GM21717 (cell line): Measurements from ENCODE around the gene USP31.

Experiments used
- ATAC-seq: cut with Tn5 transposase; IDR thresholded peaks from one replicate; pipeline ENCODE4 v1.9.1; 2021; ENCODE audit warnings: mild to moderate bottlenecking, moderate library complexity; ENCODE audit not compliant: unreplicated experiment

The USP31 gene

GRCh38 chr16:23149267-23149992 lies at the start of gene USP31:
USP31 (minus strand) TSS chr16:23149452; CDS start chr16:23149270, 182 bp downstream.
- peak; percentile 93 for ATAC-seq

GRCh38 chr16:23196539-23196938 lies 47.3 kb upstream of the USP31 start:
- ATAC-seq: no peak

- no peak for ATAC-seq
Observed at GRCh38 chr16:23195366-23195978, 46.2 kb upstream of the USP31 start.

- no peak for ATAC-seq
Observed at GRCh38 chr16:23194497-23195221, 45.4 kb upstream of the USP31 start.

GRCh38 chr16:23188911-23189310 lies 39.7 kb upstream of the USP31 start:
- no peak for ATAC-seq

- ATAC-seq: no peak
Observed at GRCh38 chr16:23187341-23187740, 38.1 kb upstream of the USP31 start.

- ATAC-seq: no peak
Observed at GRCh38 chr16:23186171-23186570, 36.9 kb upstream of the USP31 start.

GRCh38 chr16:23185656-23186055 lies 36.4 kb upstream of the USP31 start:
- no peak for ATAC-seq

GRCh38 chr16:23183543-23183862 lies 34.3 kb upstream of the USP31 start:
- ATAC-seq: no peak

GRCh38 chr16:23182679-23183542 lies 33.7 kb upstream of the USP31 start, which contains the start of gene SCNN1G:
SCNN1G (plus strand) TSS chr16:23182745; CDS start chr16:23186272, 3,527 bp downstream.
- peak; percentile 13 for ATAC-seq

- peak; percentile 86 for ATAC-seq
Observed at GRCh38 chr16:23182206-23182678, 33.0 kb upstream of the USP31 start.

- no peak for ATAC-seq
Observed at GRCh38 chr16:23181506-23181905, 32.3 kb upstream of the USP31 start.

GRCh38 chr16:23175651-23176050 lies 26.4 kb upstream of the USP31 start:
- ATAC-seq: no peak

GRCh38 chr16:23174622-23175021 lies 25.4 kb upstream of the USP31 start:
- ATAC-seq: no peak

GRCh38 chr16:23172994-23173393 lies 23.7 kb upstream of the USP31 start:
- ATAC-seq: no peak

- ATAC-seq: no peak
Observed at GRCh38 chr16:23172583-23172982, 23.3 kb upstream of the USP31 start.

- no peak for ATAC-seq
Observed at GRCh38 chr16:23164736-23165135, 15.5 kb upstream of the USP31 start.

- ATAC-seq: no peak
Observed at GRCh38 chr16:23163921-23164320, 14.7 kb upstream of the USP31 start.

- ATAC-seq: no peak
Observed at GRCh38 chr16:23160574-23160973, 11.3 kb upstream of the USP31 start.

GRCh38 chr16:23160082-23160481 lies 10.8 kb upstream of the USP31 start:
- no peak for ATAC-seq

GRCh38 chr16:23158114-23158513 lies 8.9 kb upstream of the USP31 start:
- no peak for ATAC-seq
